Heart left ventricle (tissue), 13 donors: ENCODE results near the gene WBP2.

ENCODE experiments used
- POLR2A ChIP-seq, 2 donors: fragments of 450-650 bp; IDR thresholded peaks; one replicate each; pipeline ENCODE4 v1.6.1; 2017; ENCODE audit warnings: antibody characterized with exemption in 2 of 2, mild to moderate bottlenecking in 2 of 2, moderate library complexity in 2 of 2
- TF ChIP-seq, protein P1 (sequence below), 12 donors: fragments of 200-600 bp; sonication (generic) in 4 of 12; IDR thresholded peaks; one replicate each; pipeline versions ENCODE4 v1.5.0 to v1.8.0; 2018 to 2022; ENCODE audit warnings: antibody characterized with exemption in 12 of 12, mild to moderate bottlenecking in 5 of 12
- donor health status: ischemic (EF 13 %, LVEDD 7.1; RV severe dilation, severe dysfunction).
- donor health status: DM: no; HTN: yes; CAD: no.
- donor health status: DM: no; HTN: no; CAD: no.
- donor health status: ischemic (EF 25% LVEDD 6.9; RV normal size, moderate dysfunction).
- donor health status: ischemic (EF 25% LVEDD 5.7; RV mildly dilated, moderate dysfunction).
- donor health status: ischemic (EF 35%, LVEDD 5.7; RV mildly dilated, moderate dysfunction).
- donor health status: nonischemic (EF 11% LVEDD 7.7; RV severe dilation, severe dysfunction).
- donor health status: DM: yes; HTN: yes; CAD: no.
- donor health status: PGD.
- donor health status: ischemic (EF 29% LVEDD 5.4; RV normal size, mild dysfunction).
- donor health status: nonischemic (EF 23%, LVEDD 6.1; RV moderate dilation, normal function).

DNA sequence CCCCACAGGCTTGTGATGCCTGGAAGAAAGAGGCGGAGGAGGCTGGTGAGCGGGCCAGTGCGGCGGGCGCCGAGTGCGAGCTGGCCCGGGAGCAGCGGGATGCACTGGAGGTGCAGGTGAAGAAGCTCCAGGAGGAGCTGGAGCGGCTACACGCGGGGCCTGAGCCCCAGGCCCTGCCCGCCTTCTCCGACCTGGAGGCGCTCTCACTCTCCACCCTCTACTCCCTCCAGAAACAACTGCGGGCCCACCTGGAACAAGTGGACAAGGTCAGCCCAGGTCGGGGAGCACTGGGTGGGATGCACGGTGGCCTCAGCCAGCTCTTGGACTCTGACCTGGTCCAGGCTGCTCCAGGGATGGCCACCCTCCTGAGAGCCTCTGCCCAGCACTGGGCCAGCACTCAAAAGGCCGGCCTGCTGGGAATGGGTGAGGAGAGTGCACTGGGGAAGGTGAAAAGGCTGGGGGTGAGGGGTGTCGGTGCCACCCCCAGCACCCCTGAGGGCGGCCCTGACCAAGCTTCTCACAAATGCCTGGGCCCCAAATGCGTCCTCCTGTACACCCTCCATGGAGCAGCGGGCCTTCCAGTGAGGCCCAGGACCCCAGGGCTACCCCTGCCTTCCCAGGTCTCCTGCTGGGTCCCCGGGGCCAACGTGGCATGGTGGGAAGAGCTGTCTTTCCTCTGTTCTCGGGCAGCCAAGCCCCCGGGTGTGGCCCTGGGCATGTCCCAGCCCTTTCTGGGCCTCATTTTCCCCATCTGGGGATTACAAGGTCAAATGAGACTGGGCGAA is 31.7 kb downstream of the WBP2 start:
- TF ChIP-seq POLR2A (IDR thresholded peaks at IDR 0.05) = no peak
- TF ChIP-seq, protein P1, sequence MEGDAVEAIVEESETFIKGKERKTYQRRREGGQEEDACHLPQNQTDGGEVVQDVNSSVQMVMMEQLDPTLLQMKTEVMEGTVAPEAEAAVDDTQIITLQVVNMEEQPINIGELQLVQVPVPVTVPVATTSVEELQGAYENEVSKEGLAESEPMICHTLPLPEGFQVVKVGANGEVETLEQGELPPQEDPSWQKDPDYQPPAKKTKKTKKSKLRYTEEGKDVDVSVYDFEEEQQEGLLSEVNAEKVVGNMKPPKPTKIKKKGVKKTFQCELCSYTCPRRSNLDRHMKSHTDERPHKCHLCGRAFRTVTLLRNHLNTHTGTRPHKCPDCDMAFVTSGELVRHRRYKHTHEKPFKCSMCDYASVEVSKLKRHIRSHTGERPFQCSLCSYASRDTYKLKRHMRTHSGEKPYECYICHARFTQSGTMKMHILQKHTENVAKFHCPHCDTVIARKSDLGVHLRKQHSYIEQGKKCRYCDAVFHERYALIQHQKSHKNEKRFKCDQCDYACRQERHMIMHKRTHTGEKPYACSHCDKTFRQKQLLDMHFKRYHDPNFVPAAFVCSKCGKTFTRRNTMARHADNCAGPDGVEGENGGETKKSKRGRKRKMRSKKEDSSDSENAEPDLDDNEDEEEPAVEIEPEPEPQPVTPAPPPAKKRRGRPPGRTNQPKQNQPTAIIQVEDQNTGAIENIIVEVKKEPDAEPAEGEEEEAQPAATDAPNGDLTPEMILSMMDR (IDR thresholded peaks at IDR 0.05) = no peak
